Activated naive CD4-positive, alpha-beta T cell treated with anti-CD3 and anti-CD28 coated beads, Interleukin-2, amount 10 ng/mL, durations not matched to agents 7 days and 5 days (primary cell): ENCODE results near the gene RAPGEF3.

Experiments used
- CTCF ChIA-PET: fragments of 350-600 bp; sonication (Branson Sonifier 250); formaldehyde crosslinking; loops from one replicate; lab custom pipeline; 2021; ENCODE audit warnings: antibody characterized with exemption; lab: Charles Lee
- DNase-seq: peaks from one replicate; pipeline ENCODE4 v3.0.0-alpha.2; 2020
- H3K27ac Mint-ChIP-seq: one replicate; pipeline ENCODE4 v1.8.0; 2021; ENCODE audit warnings: mild to moderate bottlenecking, moderate library complexity, mixed read lengths
- H3K27me3 Mint-ChIP-seq: one replicate; pipeline ENCODE4 v1.8.0; 2021; ENCODE audit warnings: mild to moderate bottlenecking, mixed read lengths
- H3K36me3 Mint-ChIP-seq: one replicate; pipeline ENCODE4 v1.8.0; 2021; ENCODE audit warnings: mixed read lengths
- H3K4me1 Mint-ChIP-seq: one replicate; pipeline ENCODE4 v1.8.0; 2021; ENCODE audit warnings: mixed read lengths
- H3K4me3 Mint-ChIP-seq: one replicate; pipeline ENCODE4 v1.8.0; 2021; ENCODE audit warnings: mild to moderate bottlenecking, moderate library complexity, mixed read lengths
- H3K9me3 Mint-ChIP-seq: one replicate; pipeline ENCODE4 v1.8.0; 2021; ENCODE audit warnings: mixed read lengths

Gene RAPGEF3

DNA sequence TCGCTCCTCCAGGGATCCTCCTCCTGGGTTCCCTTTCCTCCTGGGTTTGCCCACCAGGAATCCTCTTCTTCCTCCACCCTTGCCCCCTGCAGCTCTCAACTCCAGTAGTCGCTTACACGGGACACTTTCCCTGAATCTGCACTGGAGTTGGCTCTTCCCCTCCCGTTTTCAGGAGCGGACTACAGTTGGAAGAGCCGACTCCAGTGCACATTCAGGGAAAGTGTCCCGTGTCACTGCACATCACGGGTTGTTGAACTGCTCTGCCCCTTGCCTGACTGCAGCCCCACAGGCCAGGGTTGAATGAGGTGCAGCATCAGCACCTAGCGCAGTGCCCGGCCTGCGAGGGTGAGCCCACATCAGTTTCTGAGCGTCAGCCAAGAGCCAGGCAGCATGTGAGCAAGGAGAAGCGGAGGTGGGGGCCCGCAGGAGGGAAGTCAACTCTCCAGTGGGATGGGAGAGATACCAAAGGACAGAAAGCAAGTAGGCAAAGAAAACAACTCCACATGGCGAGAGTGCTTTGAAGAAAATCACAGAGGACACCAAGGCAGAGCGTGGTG lies 13.1 kb downstream of the RAPGEF3 start:
- Mint-ChIP-seq H3K4me3 (no peak overlapping the region), H3K36me3 (no peaks in the 10 kb centered on the region), H3K27me3 (peaks cover 67% of the 10 kb centered on the region), H3K9me3 (no peaks in the 10 kb centered on the region), H3K27ac (no peak overlapping the region), H3K4me1 (peaks cover 8% of the 10 kb centered on the region)
- CTCF ChIA-PET = interaction anchor here (1.4 to 14.2 kb wide), 8 partner anchors 10 to 205 kb away, joined by 3 to 597 read pairs (median 62); partner anchors contain the start of genes RAPGEF3 and SLC48A1
- DNase-seq = no peak

DNA sequence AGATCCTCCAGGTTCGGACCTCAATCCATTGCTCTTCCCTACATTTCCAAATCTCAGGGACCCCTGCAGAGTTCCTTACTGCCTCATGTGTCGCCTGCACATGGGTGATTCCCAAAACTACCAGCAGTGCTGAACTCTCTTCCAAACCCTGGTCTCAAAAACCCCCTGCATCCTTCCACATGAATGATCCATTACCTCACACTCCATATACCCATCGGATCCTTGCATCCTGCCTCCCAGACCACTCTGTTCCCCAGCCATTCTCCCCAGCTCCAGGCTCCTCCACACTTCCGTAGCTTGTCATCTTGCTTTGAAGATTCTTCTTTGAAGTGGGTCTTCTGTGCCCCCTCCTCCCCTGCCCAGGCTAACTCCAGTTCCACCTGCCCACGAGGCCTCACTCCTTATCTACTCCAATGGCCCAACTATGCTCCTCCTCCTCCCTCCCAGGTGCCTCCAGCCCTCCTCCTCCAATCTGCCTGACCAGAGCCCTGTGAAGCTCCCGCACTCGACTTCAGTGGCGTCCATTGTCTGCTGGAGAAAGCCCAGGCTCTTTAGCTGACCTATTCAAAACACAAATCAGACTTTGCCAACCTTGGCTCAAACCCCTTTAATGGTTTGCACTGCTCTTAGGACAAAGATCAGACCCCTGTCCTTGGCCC lies 13.8 kb downstream of the RAPGEF3 start:
- CTCF ChIA-PET = interaction anchor here (0.7 to 14.2 kb wide), 18 partner anchors 11 to 206 kb away, joined by 3 to 597 read pairs (median 10); partner anchors contain the start of genes RAPGEF3 and SLC48A1
- Mint-ChIP-seq H3K27me3 (peaks cover 67% of the 10 kb centered on the region), H3K4me3 (no peak overlapping the region), H3K9me3 (no peaks in the 10 kb centered on the region), H3K27ac (no peak overlapping the region), H3K36me3 (no peaks in the 10 kb centered on the region), H3K4me1 (peaks cover 8% of the 10 kb centered on the region)
- no peak for DNase-seq

DNA sequence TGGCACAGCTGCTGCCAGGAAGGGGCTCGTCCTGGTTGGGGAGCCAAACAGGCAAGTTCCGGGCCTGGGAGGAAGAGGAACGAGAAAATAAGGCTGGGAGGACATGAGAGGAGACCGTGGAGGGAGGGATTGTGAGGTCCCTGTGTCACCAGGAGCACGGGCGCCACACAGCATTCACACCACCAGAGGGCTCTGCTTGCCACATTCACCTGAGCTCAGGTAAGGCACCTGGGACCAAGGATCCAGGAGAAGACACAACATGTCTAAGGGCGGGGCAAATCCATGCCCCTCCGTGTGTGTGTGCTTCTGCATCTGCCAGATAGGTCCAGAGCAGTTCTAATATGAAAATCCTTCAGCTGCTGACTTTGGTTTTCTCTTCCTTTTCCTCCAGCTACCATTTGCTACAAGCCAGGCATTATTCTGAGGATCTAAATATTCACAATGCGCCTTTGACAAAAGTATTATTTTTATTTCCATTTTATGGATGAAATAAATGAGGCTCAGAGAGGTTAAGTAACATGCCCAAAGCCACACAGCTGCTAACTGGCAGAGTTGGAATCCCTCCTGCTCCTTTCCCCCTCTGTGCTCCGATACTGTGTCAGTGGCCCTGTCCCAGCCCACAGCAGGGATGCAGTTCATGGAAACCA lies 14.6 kb downstream of the RAPGEF3 start:
- CTCF ChIA-PET = interaction anchor here (0.7 to 14.2 kb wide), 25 partner anchors 11 to 414 kb away, joined by 3 to 597 read pairs (median 4); partner anchors contain the start of genes ASB8, ENDOU, RAPGEF3 and SLC48A1
- no peak overlapping the region for H3K4me3 Mint-ChIP-seq
- peaks cover 8% of the 10 kb centered on the region for H3K4me1 Mint-ChIP-seq
- H3K9me3 Mint-ChIP-seq = no peaks in the 10 kb centered on the region
- H3K27me3 Mint-ChIP-seq = peaks cover 69% of the 10 kb centered on the region
- H3K36me3 Mint-ChIP-seq = no peaks in the 10 kb centered on the region
- DNase-seq = peak; percentile 81
- H3K27ac Mint-ChIP-seq = no peak overlapping the region

DNA sequence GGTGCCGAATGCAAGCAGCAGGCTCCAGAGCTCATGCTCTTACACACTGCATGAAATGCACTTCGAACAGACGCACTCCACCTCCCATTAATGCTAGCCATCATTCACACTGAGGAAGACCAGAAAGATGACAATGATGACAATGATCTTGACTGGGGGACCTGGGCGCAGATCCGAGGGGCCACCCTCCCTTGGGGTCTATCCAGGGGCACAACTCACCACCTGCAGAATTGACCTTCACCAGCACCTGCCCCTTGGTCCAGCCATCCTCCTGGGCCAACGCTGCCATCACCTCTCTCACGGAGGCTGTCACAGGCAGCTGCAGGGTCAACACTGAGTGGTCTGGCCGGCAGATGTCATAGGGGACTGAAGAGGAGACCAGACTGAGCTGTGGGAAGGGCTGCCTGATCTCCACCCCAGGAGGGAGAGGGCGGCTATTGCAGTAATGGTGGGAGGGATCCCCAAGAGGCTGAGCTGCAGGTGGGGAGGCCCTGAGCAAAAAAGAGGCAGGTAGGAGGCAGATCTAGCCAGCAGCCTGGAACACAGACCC lies 15.3 kb downstream of the RAPGEF3 start:
- peaks cover 8% of the 10 kb centered on the region for H3K4me1 Mint-ChIP-seq
- no peak overlapping the region for H3K4me3 Mint-ChIP-seq
- H3K27me3 Mint-ChIP-seq = peaks cover 67% of the 10 kb centered on the region
- no peak overlapping the region for H3K27ac Mint-ChIP-seq
- H3K36me3 Mint-ChIP-seq = no peaks in the 10 kb centered on the region
- no peak for DNase-seq
- CTCF ChIA-PET = interaction anchor here (0.8 to 14.2 kb wide), 32 partner anchors 11 to 447 kb away, joined by 3 to 597 read pairs (median 4); partner anchors contain the start of genes ASB8, ENDOU, RAPGEF3 and SLC48A1
- no peaks in the 10 kb centered on the region for H3K9me3 Mint-ChIP-seq

DNA sequence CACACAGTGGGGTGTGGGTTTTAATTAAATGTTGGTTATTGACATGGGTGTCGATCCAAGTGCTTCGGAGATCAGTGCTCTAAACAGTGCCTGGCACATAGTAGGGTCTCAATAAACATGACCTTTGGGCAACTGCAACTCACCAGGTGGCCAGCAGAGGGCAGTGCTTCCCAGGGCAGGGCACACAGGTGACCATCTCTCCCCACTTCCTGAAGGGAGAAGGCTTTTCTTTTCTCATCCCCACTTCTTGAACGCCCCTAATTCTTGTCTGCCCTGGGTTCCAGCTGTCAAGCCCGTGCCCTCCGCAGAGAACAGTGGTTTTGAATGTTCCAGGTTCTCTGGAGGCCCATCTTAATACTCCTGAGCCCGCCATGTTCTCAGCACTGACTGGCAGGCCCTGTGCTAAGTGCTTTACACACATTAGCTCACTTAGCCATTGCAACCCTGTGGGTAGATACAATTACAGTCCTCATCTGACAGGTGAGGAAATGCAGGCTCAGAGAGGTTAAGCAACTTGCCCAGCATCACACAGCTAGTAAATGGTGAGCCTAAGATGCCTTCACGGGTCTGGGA lies 16.3 kb downstream of the RAPGEF3 start:
- Mint-ChIP-seq H3K27ac (no peak overlapping the region), H3K9me3 (no peaks in the 10 kb centered on the region), H3K36me3 (no peaks in the 10 kb centered on the region), H3K4me1 (peaks cover 8% of the 10 kb centered on the region), H3K27me3 (peaks cover 64% of the 10 kb centered on the region), H3K4me3 (no peak overlapping the region)
- CTCF ChIA-PET = interaction anchor here (0.6 to 14.2 kb wide), 38 partner anchors 10 to 1261 kb away, joined by 3 to 597 read pairs (median 5); partner anchors contain the start of genes ASB8, ENDOU, RAPGEF3 and SLC48A1
- DNase-seq = peak; percentile 86

DNA sequence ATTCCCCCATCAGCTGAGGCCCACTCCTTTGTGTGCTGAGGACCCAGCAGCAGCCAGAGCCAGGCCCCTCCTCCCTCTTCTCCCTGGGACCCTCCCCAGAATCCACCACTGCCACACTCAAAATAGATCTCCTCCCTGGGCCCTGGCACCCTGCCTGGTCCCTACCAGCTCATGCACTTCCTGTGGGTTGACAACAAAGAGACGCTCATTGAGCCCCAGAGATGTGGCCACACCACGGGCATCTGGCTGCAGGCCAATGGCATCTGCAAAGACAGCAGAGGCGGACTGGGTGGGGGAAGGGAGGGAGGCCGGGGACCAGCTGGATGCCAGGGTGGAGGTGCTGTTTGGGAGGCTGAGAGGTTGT lies 17.4 kb downstream of the RAPGEF3 start:
- Mint-ChIP-seq H3K4me1 (peaks cover 8% of the 10 kb centered on the region), H3K4me3 (no peak overlapping the region), H3K36me3 (no peaks in the 10 kb centered on the region), H3K27ac (no peak overlapping the region), H3K27me3 (peaks cover 57% of the 10 kb centered on the region), H3K9me3 (no peaks in the 10 kb centered on the region)
- CTCF ChIA-PET = interaction anchor here (0.5 to 14.2 kb wide), 25 partner anchors 9 to 708 kb away, joined by 3 to 597 read pairs (median 5); partner anchors contain the start of genes ENDOU, RAPGEF3 and SLC48A1
- peak; percentile 54 for DNase-seq

DNA sequence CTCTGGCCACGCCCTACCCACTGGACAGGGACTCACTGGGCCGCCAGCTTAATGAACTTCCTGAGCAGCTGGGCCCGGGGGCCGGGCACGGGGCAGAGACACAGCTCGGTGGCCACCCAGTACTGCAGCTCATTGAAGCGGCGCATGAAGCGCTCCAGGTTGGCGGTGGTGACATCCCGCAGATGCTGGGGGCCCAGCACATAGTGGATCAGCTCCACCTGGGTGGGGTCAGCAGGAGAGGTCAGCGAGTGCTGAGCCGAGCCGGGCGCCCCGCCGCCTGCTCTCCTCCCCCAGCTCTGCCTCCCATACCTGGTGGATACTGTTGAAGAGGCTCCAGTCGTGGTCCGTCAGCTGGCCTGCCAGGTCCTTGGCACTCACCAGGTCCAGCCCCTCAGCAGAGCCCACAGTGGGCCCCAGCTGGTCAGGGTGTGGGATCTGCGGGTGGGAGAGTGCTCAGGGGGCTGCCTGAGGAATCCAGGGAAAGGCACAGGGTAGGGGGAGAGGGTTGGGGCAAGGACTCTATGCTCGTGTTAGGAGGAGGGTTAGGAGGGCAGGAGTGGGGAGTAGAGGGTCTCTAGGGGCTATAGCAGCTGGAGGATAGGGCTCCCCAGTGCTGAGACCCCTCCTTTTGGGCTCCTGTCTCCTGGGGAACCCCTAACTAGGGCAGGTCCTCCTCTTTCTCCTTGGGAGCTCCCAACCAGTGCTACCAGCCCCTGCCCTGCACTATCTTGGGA lies 17.9 kb downstream of the RAPGEF3 start:
- no peak overlapping the region for H3K4me3 Mint-ChIP-seq
- no peaks in the 10 kb centered on the region for H3K9me3 Mint-ChIP-seq
- no peak for DNase-seq
- H3K27me3 Mint-ChIP-seq = peaks cover 52% of the 10 kb centered on the region
- H3K4me1 Mint-ChIP-seq = peaks cover 8% of the 10 kb centered on the region
- CTCF ChIA-PET = interaction anchor here (1.1 to 14.2 kb wide), 16 partner anchors 9 to 220 kb away, joined by 3 to 597 read pairs (median 18); partner anchors contain the start of genes ENDOU, RAPGEF3 and SLC48A1
- no peaks in the 10 kb centered on the region for H3K36me3 Mint-ChIP-seq
- no peak overlapping the region for H3K27ac Mint-ChIP-seq

DNA sequence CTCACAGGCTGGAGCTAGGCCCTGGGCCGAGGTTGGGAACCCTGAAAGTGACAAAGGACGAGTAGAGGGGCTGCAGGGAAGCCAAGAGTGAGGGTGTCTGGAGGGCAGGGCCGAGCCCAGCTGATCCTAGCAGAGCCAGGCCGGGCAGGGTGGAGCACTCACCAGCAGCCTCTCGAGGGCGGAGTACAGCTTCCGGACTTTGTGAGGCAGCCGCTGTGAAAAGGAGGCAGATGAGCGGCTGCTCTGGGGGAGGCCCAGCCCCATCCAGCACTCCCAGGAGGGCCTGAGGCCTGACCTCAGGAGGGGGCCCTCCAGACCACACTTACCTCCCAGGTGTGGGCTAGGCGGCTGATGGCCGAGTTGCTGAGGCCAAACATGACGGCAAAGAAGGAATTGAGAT lies 18.7 kb downstream of the RAPGEF3 start:
- no peaks in the 10 kb centered on the region for H3K36me3 Mint-ChIP-seq
- no peak overlapping the region for H3K4me3 Mint-ChIP-seq
- no peak overlapping the region for H3K27ac Mint-ChIP-seq
- DNase-seq = no peak
- peaks cover 44% of the 10 kb centered on the region for H3K27me3 Mint-ChIP-seq
- peaks cover 8% of the 10 kb centered on the region for H3K4me1 Mint-ChIP-seq
- no peaks in the 10 kb centered on the region for H3K9me3 Mint-ChIP-seq
- CTCF ChIA-PET = interaction anchor here (1.6 to 14.2 kb wide), 6 partner anchors 8 to 207 kb away, joined by 3 to 597 read pairs (median 157); partner anchors contain the start of genes RAPGEF3 and SLC48A1

DNA sequence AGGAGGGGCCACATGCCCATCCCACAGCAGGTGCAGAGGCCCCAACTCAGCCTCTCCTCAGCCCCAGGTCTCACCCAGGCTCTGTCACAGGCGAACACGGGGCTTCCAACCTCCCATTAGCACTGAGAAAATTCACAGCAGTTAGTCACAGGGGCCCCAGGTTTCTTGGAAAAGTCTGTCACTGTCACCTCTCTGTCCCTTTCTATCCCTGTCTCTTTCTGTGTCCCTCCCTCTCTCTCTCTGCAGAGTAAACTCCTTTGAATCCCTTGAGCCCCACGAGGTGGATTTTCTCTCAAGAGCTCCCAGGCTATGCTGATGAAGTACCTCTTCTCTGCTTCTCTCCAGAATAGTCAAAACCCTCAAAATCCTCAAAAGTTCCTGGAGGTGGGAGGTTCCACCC lies 19.4 kb downstream of the RAPGEF3 start:
- Mint-ChIP-seq H3K9me3 (no peaks in the 10 kb centered on the region), H3K4me1 (peaks cover 8% of the 10 kb centered on the region), H3K27me3 (peaks cover 41% of the 10 kb centered on the region), H3K27ac (no peak overlapping the region), H3K4me3 (no peak overlapping the region), H3K36me3 (no peaks in the 10 kb centered on the region)
- CTCF ChIA-PET = interaction anchor here (0.6 to 14.2 kb wide), 5 partner anchors 23 to 348 kb away, joined by 3 to 597 read pairs (median 107); partner anchors contain the start of gene SLC48A1
- DNase-seq = no peak

DNA sequence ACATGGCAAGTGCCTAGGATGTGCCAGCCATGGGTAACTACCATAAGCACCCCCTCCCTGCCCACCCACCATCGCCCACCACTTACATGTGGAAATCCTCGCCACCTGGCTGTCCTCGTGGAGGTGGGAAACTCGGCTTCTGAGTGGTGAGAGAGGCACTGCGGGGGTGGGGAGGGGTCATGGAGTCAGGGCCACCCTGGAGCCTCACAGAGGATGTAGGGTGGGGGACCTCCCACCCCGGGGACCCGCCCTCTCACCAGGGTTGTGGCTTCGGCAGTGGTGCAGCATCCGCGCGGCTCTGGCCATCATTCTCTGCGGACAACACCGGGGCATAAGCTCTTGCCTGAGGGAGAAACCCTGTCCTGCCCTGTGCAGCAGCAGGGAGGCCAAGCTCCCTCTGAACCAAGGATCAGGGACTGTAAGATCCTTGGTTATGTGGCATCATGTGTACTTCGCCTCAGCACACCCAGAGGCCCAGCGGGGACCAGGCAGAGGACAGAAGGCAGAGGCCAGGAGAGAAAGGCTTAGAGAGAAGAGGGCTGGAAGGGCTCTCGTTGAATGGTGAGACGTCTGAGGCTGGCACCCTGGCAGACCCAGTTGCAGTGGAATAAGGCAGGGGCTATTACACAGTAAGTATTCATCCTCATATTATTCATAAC lies 20.6 kb downstream of the RAPGEF3 start:
- Mint-ChIP-seq H3K27ac (no peak overlapping the region), H3K4me3 (no peak overlapping the region), H3K9me3 (no peaks in the 10 kb centered on the region), H3K36me3 (no peaks in the 10 kb centered on the region), H3K4me1 (peaks cover 8% of the 10 kb centered on the region), H3K27me3 (peaks cover 35% of the 10 kb centered on the region)
- DNase-seq = no peak
- CTCF ChIA-PET = interaction anchor here (11.9 to 14.2 kb wide), 2 partner anchors 36 to 101 kb away, joined by 544 to 597 read pairs; partner anchors contain the start of gene SLC48A1

DNA sequence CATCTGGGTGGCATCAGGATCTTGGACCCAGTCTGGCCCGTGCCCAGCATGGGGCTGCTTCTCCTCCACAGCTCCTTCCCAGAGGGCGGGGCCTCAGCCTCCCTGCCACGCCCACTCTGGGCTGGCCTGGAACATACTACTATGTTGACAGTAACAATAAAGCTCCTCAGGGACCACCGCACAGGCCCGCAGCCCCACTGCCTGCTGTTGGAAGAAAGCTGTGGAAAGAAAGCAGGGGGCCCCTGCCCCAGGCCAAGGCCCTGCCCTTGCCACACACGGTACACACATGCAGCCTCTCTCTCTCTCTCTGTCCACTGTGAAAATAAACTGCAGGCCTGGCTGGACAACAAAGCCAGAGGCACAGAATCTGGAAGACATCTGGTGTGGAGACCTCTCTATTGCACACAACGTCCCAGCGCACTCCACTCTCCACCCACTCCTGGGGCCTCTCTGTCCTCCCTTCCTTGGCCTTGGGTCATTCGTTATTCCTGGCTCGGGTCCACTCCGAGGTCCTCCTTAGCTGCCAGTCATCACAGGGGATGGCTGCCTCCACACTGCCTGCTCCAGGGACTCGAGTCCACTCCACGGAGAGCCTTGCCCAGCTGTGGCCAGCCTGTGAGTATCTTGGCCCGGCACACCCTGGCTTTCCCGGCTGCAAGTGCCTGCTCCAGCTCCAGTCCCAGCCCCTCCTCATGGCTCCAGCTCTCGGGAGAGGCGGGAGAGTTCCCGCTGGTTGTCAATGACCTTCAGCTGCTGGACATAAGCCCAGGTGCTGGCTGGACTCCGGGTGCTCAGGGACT lies 21.6 kb downstream of the RAPGEF3 start:
- no peak overlapping the region for H3K27ac Mint-ChIP-seq
- DNase-seq = no peak
- H3K9me3 Mint-ChIP-seq = no peaks in the 10 kb centered on the region
- H3K4me3 Mint-ChIP-seq = no peak overlapping the region
- H3K4me1 Mint-ChIP-seq = peaks cover 8% of the 10 kb centered on the region
- CTCF ChIA-PET = interaction anchor here (0.7 to 14.2 kb wide), 6 partner anchors 19 to 102 kb away, joined by 3 to 544 read pairs (median 5); no protein-coding TSS in a partner anchor
- H3K27me3 Mint-ChIP-seq = peaks cover 37% of the 10 kb centered on the region
- H3K36me3 Mint-ChIP-seq = no peaks in the 10 kb centered on the region

DNA sequence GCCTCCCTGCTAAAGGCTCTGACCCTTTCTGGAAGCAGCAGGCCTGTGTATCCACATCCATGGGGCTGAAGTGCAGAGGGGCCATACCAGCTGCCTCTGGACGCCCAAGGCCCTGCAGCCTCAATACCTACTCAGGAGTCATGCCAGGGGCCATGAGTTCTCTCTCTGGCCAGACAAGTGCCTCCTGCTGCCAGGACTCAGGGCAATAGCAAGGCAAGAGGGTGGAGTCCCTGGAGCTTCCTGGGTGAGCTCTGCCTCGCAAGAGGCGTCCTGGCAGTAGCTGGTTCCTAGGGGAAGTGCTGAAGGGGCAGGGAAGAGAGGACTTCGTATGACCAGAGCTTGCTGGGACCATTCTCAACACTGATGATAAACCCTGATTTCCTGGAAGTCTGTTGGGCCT lies 22.5 kb downstream of the RAPGEF3 start:
- peaks cover 2% of the 10 kb centered on the region for H3K4me1 Mint-ChIP-seq
- H3K27me3 Mint-ChIP-seq = peaks cover 34% of the 10 kb centered on the region
- no peak overlapping the region for H3K4me3 Mint-ChIP-seq
- no peaks in the 10 kb centered on the region for H3K9me3 Mint-ChIP-seq
- H3K27ac Mint-ChIP-seq = no peak overlapping the region
- CTCF ChIA-PET = interaction anchor here (0.7 to 14.2 kb wide), 7 partner anchors 18 to 103 kb away, joined by 3 to 544 read pairs (median 4); no protein-coding TSS in a partner anchor
- DNase-seq = no peak
- H3K36me3 Mint-ChIP-seq = no peaks in the 10 kb centered on the region
